Muscle layer of colon (tissue), 2 donors: ENCODE results near the gene CYP4F2.
"Not testable (repeated sequence)": the region's sequence is repeated elsewhere in the genome, so short reads cannot be mapped to it uniquely, and the experiment has no call there.

Experiments used
- H3K27ac ChIP-seq: one replicate; pipeline ENCODE4 v1.7.0; 2013; ENCODE audit warnings: low read depth, mild to moderate bottlenecking, low read length, moderate library complexity
- H3K27me3 ChIP-seq, 2 donors: one replicate each; pipeline ENCODE4 v1.7.0; 2013; ENCODE audit warnings: low read length in 2 of 2, mild to moderate bottlenecking in 2 of 2; ENCODE audit not compliant: insufficient read depth in 2 of 2, control insufficient read depth in 1 of 2
- H3K36me3 ChIP-seq: one replicate; pipeline ENCODE4 v1.7.0; 2013; ENCODE audit warnings: mild to moderate bottlenecking, low read length; ENCODE audit not compliant: insufficient read depth
- H3K4me1 ChIP-seq: one replicate; pipeline ENCODE4 v1.7.0; 2013; ENCODE audit warnings: mild to moderate bottlenecking, low read length; ENCODE audit not compliant: insufficient read depth
- H3K4me3 ChIP-seq, 2 donors: one replicate each; pipeline ENCODE4 v1.7.0; 2013; ENCODE audit warnings: low read length in 2 of 2, low read depth in 1 of 2, mild to moderate bottlenecking in 1 of 2, moderate library complexity in 1 of 2
- H3K9ac ChIP-seq: one replicate; pipeline ENCODE4 v1.7.0; 2013; ENCODE audit warnings: low read length
- H3K9me3 ChIP-seq: one replicate; pipeline ENCODE4 v1.7.0; 2013; ENCODE audit warnings: mild to moderate bottlenecking, low read length
- donor health status: abdominal sarcoma.
- donor health status: Adenocarcinoma of cecum.

CYP4F2 gene

GRCh38 chr19:15831626-15832025 is 66.2 kb downstream of the CYP4F2 start:
- Histone ChIP-seq H3K36me3 (no peaks in the 10 kb centered on the region), H3K4me1 (no peaks in the 10 kb centered on the region), H3K9me3 (no peaks in the 10 kb centered on the region), H3K4me3 (no peak overlapping the region), H3K27me3 (no peaks in the 10 kb centered on the region), H3K9ac (no peak overlapping the region), H3K27ac (no peak overlapping the region)

GRCh38 chr19:15829786-15830185 is 68.1 kb downstream of the CYP4F2 start:
- Histone ChIP-seq H3K4me1 (no peaks in the 10 kb centered on the region), H3K27ac (no peak overlapping the region), H3K36me3 (no peaks in the 10 kb centered on the region), H3K9ac (no peak overlapping the region), H3K9me3 (no peaks in the 10 kb centered on the region), H3K4me3 (no peak overlapping the region), H3K27me3 (no peaks in the 10 kb centered on the region)

- Histone ChIP-seq H3K4me1 (no peaks in the 10 kb centered on the region), H3K9me3 (no peaks in the 10 kb centered on the region), H3K4me3 (no peak overlapping the region), H3K36me3 (no peaks in the 10 kb centered on the region), H3K9ac (no peak overlapping the region), H3K27ac (no peak overlapping the region), H3K27me3 (no peaks in the 10 kb centered on the region)
These were observed 68.6 kb downstream of the CYP4F2 start for GRCh38 chr19:15829306-15829698.

- not testable (repeated sequence) for H3K36me3 ChIP-seq, H3K9ac ChIP-seq, H3K27ac ChIP-seq, H3K9me3 ChIP-seq, H3K4me3 ChIP-seq, H3K4me1 ChIP-seq, H3K27me3 ChIP-seq
These were observed 69.1 kb downstream of the CYP4F2 start for GRCh38 chr19:15828611-15829305.

GRCh38 chr19:15828121-15828610 is 69.7 kb downstream of the CYP4F2 start:
- Histone ChIP-seq H3K4me3 (no peak overlapping the region), H3K9me3 (no peaks in the 10 kb centered on the region), H3K27me3 (no peaks in the 10 kb centered on the region), H3K27ac (no peak overlapping the region), H3K36me3 (no peaks in the 10 kb centered on the region), H3K4me1 (no peaks in the 10 kb centered on the region), H3K9ac (no peak overlapping the region)
